ENCODE results near the gene NIPA2. TPM values are rescaled to one million over a fixed set of nuclear protein-coding genes. Genes with fewer than 3 reads are reported as not detected.
A peak's percentile ranks its signal among the peaks of the same experiment; 100 is the strongest.

Gene NIPA2
- total and polyA plus RNA-seq, 2 donors (not counting 1 experiment from before 2014, with no cell fraction given), result 47.7 to 64.7 TPM

- H3K4me1 ChIP-seq (ENCODE audit: control insufficient read depth, extremely low read depth, insufficient read depth, low read length), result no peaks in the 10 kb centered on the region
- no peak overlapping the region for H2AFZ ChIP-seq (ENCODE audit: low read length)
- no peaks in the 10 kb centered on the region for H3K27me3 ChIP-seq (ENCODE audit: control insufficient read depth, insufficient read depth, low read length)
- no peaks in the 10 kb centered on the region for H3K36me3 ChIP-seq (ENCODE audit: control insufficient read depth, insufficient read depth, low read length)
- no peaks in the 10 kb centered on the region for H3K79me2 ChIP-seq (ENCODE audit: control insufficient read depth, insufficient read depth, low read length)
- H3K27ac ChIP-seq (ENCODE audit: insufficient read depth, low read length), result no peak overlapping the region
- H3K9me3 ChIP-seq (ENCODE audit: control insufficient read depth, insufficient read depth, low read depth, low read length), result no peaks in the 10 kb centered on the region
- DNase-seq (ENCODE audit: low read depth in 2 of 2), result no peak
- no peak overlapping the region for H3K9ac ChIP-seq (ENCODE audit: insufficient read depth, low read length)
- no peak overlapping the region for H3K4me2 ChIP-seq (ENCODE audit: extremely low read depth, insufficient read depth, low read length)
- H3K4me3 ChIP-seq (replicated peaks in 1 of 4; ENCODE audit: control extremely low read depth in 1 of 4, insufficient read depth in 1 of 4, low read depth in 3 of 4, low read length in 4 of 4), result no peak overlapping the region
- TF ChIP-seq CTCF (conservative IDR thresholded peaks at IDR 0.05 in 1 of 2, IDR thresholded peaks at IDR 0.05 in 1 of 2; ENCODE audit: low read depth in 1 of 2, low read length in 2 of 2) (no peak), EZH2 (IDR thresholded peaks at IDR 0.05; ENCODE audit: low read length, missing control alignments) (no peak)
- no peaks in the 10 kb centered on the region for H4K20me1 ChIP-seq (ENCODE audit: control insufficient read depth, extremely low read depth, insufficient read depth, low read length)
Observed at GRCh38 chr15:22810853-22811338, 27.6 kb upstream of the NIPA2 start.

GRCh38 chr15:22811640-22812039 lies 26.8 kb upstream of the NIPA2 start:
- H2AFZ ChIP-seq (ENCODE audit: low read length), result no peak overlapping the region
- no peak overlapping the region for H3K27ac ChIP-seq (ENCODE audit: insufficient read depth, low read length)
- no peak for TF ChIP-seq EZH2 (IDR thresholded peaks at IDR 0.05; ENCODE audit: low read length, missing control alignments)
- TF ChIP-seq CTCF (conservative IDR thresholded peaks at IDR 0.05 in 1 of 2, IDR thresholded peaks at IDR 0.05 in 1 of 2; ENCODE audit: low read depth in 1 of 2, low read length in 2 of 2), result peak in 1 of 2 donors; percentile 12
- H3K9me3 ChIP-seq (ENCODE audit: control insufficient read depth, insufficient read depth, low read depth, low read length), result no peaks in the 10 kb centered on the region
- peak in 1 of 2 donors; percentile 13 for DNase-seq (ENCODE audit: low read depth in 2 of 2)
- no peaks in the 10 kb centered on the region for H3K79me2 ChIP-seq (ENCODE audit: control insufficient read depth, insufficient read depth, low read length)
- H3K4me3 ChIP-seq (replicated peaks in 1 of 4; ENCODE audit: control extremely low read depth in 1 of 4, insufficient read depth in 1 of 4, low read depth in 3 of 4, low read length in 4 of 4), result no peak overlapping the region
- no peak overlapping the region for H3K4me2 ChIP-seq (ENCODE audit: extremely low read depth, insufficient read depth, low read length)
- H3K9ac ChIP-seq (ENCODE audit: insufficient read depth, low read length), result no peak overlapping the region
- no peaks in the 10 kb centered on the region for H3K36me3 ChIP-seq (ENCODE audit: control insufficient read depth, insufficient read depth, low read length)
- no peaks in the 10 kb centered on the region for H4K20me1 ChIP-seq (ENCODE audit: control insufficient read depth, extremely low read depth, insufficient read depth, low read length)
- H3K4me1 ChIP-seq (ENCODE audit: control insufficient read depth, extremely low read depth, insufficient read depth, low read length), result no peaks in the 10 kb centered on the region
- H3K27me3 ChIP-seq (ENCODE audit: control insufficient read depth, insufficient read depth, low read length), result no peaks in the 10 kb centered on the region

GRCh38 chr15:22813844-22814243 lies 24.6 kb upstream of the NIPA2 start:
- DNase-seq (ENCODE audit: low read depth in 2 of 2), result no peak
- Histone ChIP-seq H3K36me3 (ENCODE audit: control insufficient read depth, insufficient read depth, low read length) (no peaks in the 10 kb centered on the region), H2AFZ (ENCODE audit: low read length) (no peak overlapping the region), H3K9me3 (ENCODE audit: control insufficient read depth, insufficient read depth, low read depth, low read length) (no peaks in the 10 kb centered on the region), H3K79me2 (ENCODE audit: control insufficient read depth, insufficient read depth, low read length) (no peaks in the 10 kb centered on the region), H3K27ac (ENCODE audit: insufficient read depth, low read length) (no peak overlapping the region), H4K20me1 (ENCODE audit: control insufficient read depth, extremely low read depth, insufficient read depth, low read length) (no peaks in the 10 kb centered on the region), H3K4me1 (ENCODE audit: control insufficient read depth, extremely low read depth, insufficient read depth, low read length) (no peaks in the 10 kb centered on the region), H3K4me3 (replicated peaks in 1 of 4; ENCODE audit: control extremely low read depth in 1 of 4, insufficient read depth in 1 of 4, low read depth in 3 of 4, low read length in 4 of 4) (no peak overlapping the region), H3K9ac (ENCODE audit: insufficient read depth, low read length) (no peak overlapping the region), H3K4me2 (ENCODE audit: extremely low read depth, insufficient read depth, low read length) (no peak overlapping the region), H3K27me3 (ENCODE audit: control insufficient read depth, insufficient read depth, low read length) (no peaks in the 10 kb centered on the region)
- TF ChIP-seq CTCF (conservative IDR thresholded peaks at IDR 0.05 in 1 of 2, IDR thresholded peaks at IDR 0.05 in 1 of 2; ENCODE audit: low read depth in 1 of 2, low read length in 2 of 2) (no peak), EZH2 (IDR thresholded peaks at IDR 0.05; ENCODE audit: low read length, missing control alignments) (no peak)
